WTC11 (cell line): ENCODE data around the gene PAF1. TPM values are rescaled to one million over a fixed set of nuclear protein-coding genes. Genes with fewer than 3 reads are reported as not detected.

Experiments
- NFYB ChIP-seq: sonication (generic); formaldehyde crosslinking; conservative IDR thresholded peaks from 2 replicates; pipeline ENCODE4 v1.8.0; 2022; ENCODE audit warnings: low read depth, missing genetic modification reagents
- NR3C1 ChIP-seq: sonication (generic); formaldehyde crosslinking; conservative IDR thresholded peaks from 2 replicates; pipeline ENCODE4 v1.8.1; 2023; ENCODE audit warnings: low read depth, mild to moderate bottlenecking, missing genetic modification reagents
- OVOL2 ChIP-seq: fragments of 250-450 bp; sonication (Bioruptor Pico); IDR thresholded peaks from 2 replicates; pipeline ENCODE4 v1.9.0; 2021; ENCODE audit warnings: mild to moderate bottlenecking, borderline replicate concordance
- TEAD4 ChIP-seq: sonication (generic); formaldehyde crosslinking; IDR thresholded peaks from 2 replicates; pipeline ENCODE4 v1.8.0; 2022; ENCODE audit warnings: mild to moderate bottlenecking, missing genetic modification reagents
- ZNF317 ChIP-seq: sonication (generic); formaldehyde crosslinking; IDR thresholded peaks from 2 replicates; pipeline ENCODE4 v1.8.1; 2023; ENCODE audit warnings: low read depth, mild to moderate bottlenecking, moderate library complexity, missing genetic modification reagents, borderline replicate concordance
- ZNF416 ChIP-seq: fragments of 250-450 bp; sonication (Bioruptor Pico); IDR thresholded peaks from 2 replicates; pipeline ENCODE4 v1.9.0; 2021; ENCODE audit warnings: mild to moderate bottlenecking, inconsistent platforms
- microRNA-seq: library from miRNA; unstranded; fragments of <30 nt; microRNA quantifications from one replicate; pipeline ENCODE4 v1.2.0, GENCODE V29; 2022; ENCODE audit warnings: borderline number of aligned reads
- total RNA-seq: library from RNA; stranded (reverse); gene quantifications from 3 replicates; pipeline ENCODE4 v1.2.3, GENCODE V29; 2021
- TF ChIP-seq, protein P1 (sequence below): sonication (generic); formaldehyde crosslinking; IDR thresholded peaks from 2 replicates; pipeline ENCODE4 v1.8.1; 2023; ENCODE audit warnings: mild to moderate bottlenecking, missing genetic modification reagents
- TF ChIP-seq, protein P2 (sequence below): sonication (generic); formaldehyde crosslinking; conservative IDR thresholded peaks from 2 replicates; pipeline ENCODE4 v1.8.1; 2023; ENCODE audit warnings: mild to moderate bottlenecking, low read depth, missing genetic modification reagents, moderate library complexity
- TF ChIP-seq, protein P3 (sequence below): fragments of 250-450 bp; sonication (Bioruptor Pico); IDR thresholded peaks from 2 replicates; pipeline ENCODE4 v2.1.2; 2022; ENCODE audit warnings: mild to moderate bottlenecking, moderate library complexity

Gene PAF1
- total RNA-seq, 1 experiment from 2014 or later, result 27.8 TPM

DNA sequence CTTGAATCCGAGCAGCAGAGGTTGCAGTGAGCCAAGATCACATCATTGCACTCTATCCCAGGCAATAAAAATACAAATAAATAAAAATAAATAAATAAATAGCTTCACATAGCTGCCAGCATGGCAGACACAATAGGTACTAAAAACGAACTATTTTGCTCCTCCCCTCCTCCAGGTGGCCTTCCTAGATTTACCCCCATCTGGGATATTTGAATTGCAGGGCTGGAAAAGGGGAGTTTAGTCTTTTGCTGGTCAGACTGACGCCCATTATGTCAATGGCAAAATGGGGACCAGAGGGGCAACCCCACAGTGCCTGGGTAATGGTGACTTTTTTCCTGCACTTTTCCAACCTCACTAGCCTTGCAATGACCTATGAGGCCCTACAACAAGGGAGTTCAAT lies 54.4 kb downstream of the PAF1 start (continued):
- TF ChIP-seq, protein P1, sequence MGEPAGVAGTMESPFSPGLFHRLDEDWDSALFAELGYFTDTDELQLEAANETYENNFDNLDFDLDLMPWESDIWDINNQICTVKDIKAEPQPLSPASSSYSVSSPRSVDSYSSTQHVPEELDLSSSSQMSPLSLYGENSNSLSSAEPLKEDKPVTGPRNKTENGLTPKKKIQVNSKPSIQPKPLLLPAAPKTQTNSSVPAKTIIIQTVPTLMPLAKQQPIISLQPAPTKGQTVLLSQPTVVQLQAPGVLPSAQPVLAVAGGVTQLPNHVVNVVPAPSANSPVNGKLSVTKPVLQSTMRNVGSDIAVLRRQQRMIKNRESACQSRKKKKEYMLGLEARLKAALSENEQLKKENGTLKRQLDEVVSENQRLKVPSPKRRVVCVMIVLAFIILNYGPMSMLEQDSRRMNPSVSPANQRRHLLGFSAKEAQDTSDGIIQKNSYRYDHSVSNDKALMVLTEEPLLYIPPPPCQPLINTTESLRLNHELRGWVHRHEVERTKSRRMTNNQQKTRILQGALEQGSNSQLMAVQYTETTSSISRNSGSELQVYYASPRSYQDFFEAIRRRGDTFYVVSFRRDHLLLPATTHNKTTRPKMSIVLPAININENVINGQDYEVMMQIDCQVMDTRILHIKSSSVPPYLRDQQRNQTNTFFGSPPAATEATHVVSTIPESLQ, result no peak
- TF ChIP-seq, protein P2, sequence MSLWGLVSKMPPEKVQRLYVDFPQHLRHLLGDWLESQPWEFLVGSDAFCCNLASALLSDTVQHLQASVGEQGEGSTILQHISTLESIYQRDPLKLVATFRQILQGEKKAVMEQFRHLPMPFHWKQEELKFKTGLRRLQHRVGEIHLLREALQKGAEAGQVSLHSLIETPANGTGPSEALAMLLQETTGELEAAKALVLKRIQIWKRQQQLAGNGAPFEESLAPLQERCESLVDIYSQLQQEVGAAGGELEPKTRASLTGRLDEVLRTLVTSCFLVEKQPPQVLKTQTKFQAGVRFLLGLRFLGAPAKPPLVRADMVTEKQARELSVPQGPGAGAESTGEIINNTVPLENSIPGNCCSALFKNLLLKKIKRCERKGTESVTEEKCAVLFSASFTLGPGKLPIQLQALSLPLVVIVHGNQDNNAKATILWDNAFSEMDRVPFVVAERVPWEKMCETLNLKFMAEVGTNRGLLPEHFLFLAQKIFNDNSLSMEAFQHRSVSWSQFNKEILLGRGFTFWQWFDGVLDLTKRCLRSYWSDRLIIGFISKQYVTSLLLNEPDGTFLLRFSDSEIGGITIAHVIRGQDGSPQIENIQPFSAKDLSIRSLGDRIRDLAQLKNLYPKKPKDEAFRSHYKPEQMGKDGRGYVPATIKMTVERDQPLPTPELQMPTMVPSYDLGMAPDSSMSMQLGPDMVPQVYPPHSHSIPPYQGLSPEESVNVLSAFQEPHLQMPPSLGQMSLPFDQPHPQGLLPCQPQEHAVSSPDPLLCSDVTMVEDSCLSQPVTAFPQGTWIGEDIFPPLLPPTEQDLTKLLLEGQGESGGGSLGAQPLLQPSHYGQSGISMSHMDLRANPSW, result no peak
- TF ChIP-seq ZNF317 (CRISPR knock-in tag) (no peak), NR3C1 (CRISPR knock-in tag) (no peak), ZNF416 (CRISPR knock-in tag) (no peak), OVOL2 (CRISPR knock-in tag) (no peak), NFYB (no peak), TEAD4 (no peak)
- TF ChIP-seq, protein P3, sequence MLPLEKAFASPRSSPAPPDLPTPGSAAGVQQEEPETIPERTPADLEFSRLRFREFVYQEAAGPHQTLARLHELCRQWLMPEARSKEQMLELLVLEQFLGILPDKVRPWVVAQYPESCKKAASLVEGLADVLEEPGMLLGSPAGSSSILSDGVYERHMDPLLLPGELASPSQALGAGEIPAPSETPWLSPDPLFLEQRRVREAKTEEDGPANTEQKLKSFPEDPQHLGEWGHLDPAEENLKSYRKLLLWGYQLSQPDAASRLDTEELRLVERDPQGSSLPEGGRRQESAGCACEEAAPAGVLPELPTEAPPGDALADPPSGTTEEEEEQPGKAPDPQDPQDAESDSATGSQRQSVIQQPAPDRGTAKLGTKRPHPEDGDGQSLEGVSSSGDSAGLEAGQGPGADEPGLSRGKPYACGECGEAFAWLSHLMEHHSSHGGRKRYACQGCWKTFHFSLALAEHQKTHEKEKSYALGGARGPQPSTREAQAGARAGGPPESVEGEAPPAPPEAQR (CRISPR knock-in tag), result no peak

Small RNAs within 50 kb of the gene (microRNA-seq; reads per million reads assigned to microRNA genes)
- not detected for gene MIR4530

Other genes with a start within 250 kb of the PAF1 start
- 2.0 to 2.5 TPM (median 2.2 TPM) in 3 replicates for gene NCCRP1, start 194.1 kb downstream of the PAF1 start, total RNA-seq
- 0.37 to 1.1 TPM (median 0.77 TPM) in 3 replicates for gene SYCN, start 186.8 kb downstream of the PAF1 start, total RNA-seq
- gene IFNL3, start 146.1 kb downstream of the PAF1 start, total RNA-seq, result not detected in 3 replicates
- not detected in 3 replicates for gene IFNL4, start 142.2 kb downstream of the PAF1 start, total RNA-seq
- gene IFNL2, start 122.7 kb downstream of the PAF1 start, total RNA-seq, result not detected in 3 replicates
- not detected in 3 replicates for gene IFNL1, start 94.7 kb downstream of the PAF1 start, total RNA-seq
- 7.1 to 8.5 TPM (median 8.1 TPM) in 3 replicates for gene LRFN1, start 70.2 kb downstream of the PAF1 start, total RNA-seq
- gene GMFG, start 55.1 kb downstream of the PAF1 start, total RNA-seq, result 0.96 to 1.8 TPM (median 1.4 TPM) in 3 replicates
- gene SAMD4B, start 48.7 kb downstream of the PAF1 start, total RNA-seq, result 148 to 164 TPM (median 150 TPM) in 3 replicates
- 37.6 to 42.9 TPM (median 39.4 TPM) in 3 replicates for gene MED29, start 272 bp upstream of the PAF1 start, total RNA-seq
- 17.3 to 22.2 TPM (median 18.4 TPM) in 3 replicates for gene ZFP36, start 15.7 kb upstream of the PAF1 start, total RNA-seq
- gene PLEKHG2, start 21.6 kb upstream of the PAF1 start, total RNA-seq, result 62.3 to 72.0 TPM (median 63.6 TPM) in 3 replicates
- 2,962 to 3,158 TPM (median 2,999 TPM) in 3 replicates for gene RPS16, start 44.8 kb upstream of the PAF1 start, total RNA-seq
- 109 to 135 TPM (median 110 TPM) in 3 replicates for gene SUPT5H, start 54.5 kb upstream of the PAF1 start, total RNA-seq
- gene TIMM50, start 89.7 kb upstream of the PAF1 start, total RNA-seq, result 136 to 154 TPM (median 137 TPM) in 3 replicates
- 16.4 to 23.9 TPM (median 21.6 TPM) in 3 replicates for gene DLL3, start 107.8 kb upstream of the PAF1 start, total RNA-seq
- 12.6 to 15.4 TPM (median 15.1 TPM) in 3 replicates for gene SELENOV, start 124.0 kb upstream of the PAF1 start, total RNA-seq
- gene EID2B, start 141.7 kb upstream of the PAF1 start, total RNA-seq, result 2.7 to 3.6 TPM (median 2.7 TPM) in 3 replicates
- gene EID2, start 149.1 kb upstream of the PAF1 start, total RNA-seq, result 21.5 to 24.0 TPM (median 23.7 TPM) in 3 replicates
- not detected in 3 replicates for gene LGALS13, start 211.4 kb upstream of the PAF1 start, total RNA-seq